Measurements from ENCODE around the gene CTDP1.
"Not testable (repeated sequence)": the region's sequence is repeated elsewhere in the genome, so short reads cannot be mapped to it uniquely, and the experiment has no call there.

CTDP1 gene

GRCh38 chr18:79704631-79705030 is 25.0 kb downstream of the CTDP1 start:
- no peak for DNase-seq

DNA sequence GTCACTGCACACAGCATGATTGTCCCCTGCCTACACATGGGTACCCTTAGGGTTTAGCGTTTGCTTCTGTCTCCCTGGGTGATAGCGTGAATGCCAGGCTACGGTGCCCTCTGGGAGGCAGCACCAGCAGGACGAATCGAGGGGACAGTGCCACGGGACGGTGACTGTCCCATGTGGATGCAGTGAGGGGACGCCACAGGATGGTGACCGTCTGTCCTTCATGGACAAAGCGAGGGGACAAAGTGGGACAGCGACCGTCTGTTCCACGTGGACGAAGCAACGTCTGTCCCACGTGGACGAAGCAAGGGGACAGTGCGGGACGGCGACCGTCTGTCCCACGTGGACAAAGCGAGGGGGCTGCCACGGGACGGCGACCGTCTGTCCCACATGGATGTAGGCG is 25.7 kb downstream of the CTDP1 start:
- no peak for DNase-seq

DNA sequence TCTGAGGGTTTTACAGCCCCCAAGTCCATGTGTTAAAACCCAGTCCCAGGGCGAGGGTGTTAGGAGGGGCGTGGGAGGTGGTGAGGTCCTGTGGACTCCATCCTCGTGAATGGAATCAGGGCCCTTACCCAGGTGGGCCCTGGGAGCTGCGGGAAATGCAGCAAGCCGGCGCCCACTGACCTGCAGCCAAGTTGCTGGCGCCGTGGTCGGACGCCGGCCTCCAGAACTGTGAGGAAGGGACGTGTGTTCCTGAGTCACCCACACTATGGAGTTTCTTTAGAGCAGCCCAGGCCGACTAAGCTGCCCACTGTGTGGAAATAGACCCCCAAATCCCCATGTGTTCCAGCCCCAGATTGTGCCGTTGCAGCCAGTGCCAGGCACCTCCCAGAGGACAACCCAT is 26.4 kb downstream of the CTDP1 start:
- no peak for DNase-seq

- DNase-seq: no peak
Observed at GRCh38 chr18:79706658-79707057, 27.1 kb downstream of the CTDP1 start.

GRCh38 chr18:79707239-79707638 is 27.6 kb downstream of the CTDP1 start:
- no peak for DNase-seq

- DNase-seq: no peak
Observed at GRCh38 chr18:79707671-79708070, 28.1 kb downstream of the CTDP1 start.

DNA sequence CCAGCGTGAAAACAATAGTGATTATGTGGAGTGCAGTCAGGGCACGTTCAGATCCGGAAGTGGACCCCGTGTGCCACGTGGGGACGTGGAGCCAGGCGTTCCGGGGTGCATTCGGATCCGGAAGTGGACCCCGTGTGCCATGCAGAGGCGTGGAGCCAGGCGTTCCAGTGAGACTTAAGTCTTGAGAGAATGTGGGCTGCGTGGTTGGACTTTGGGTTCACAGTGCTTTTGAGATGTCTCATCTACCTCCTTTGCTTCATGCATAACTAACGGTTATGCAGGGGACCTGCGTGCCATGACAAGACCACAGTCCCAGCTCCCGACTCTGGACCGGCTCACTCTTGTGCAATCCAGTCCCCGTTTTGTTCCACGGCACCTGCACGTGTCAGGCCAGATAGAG is 28.8 kb downstream of the CTDP1 start:
- no peak for DNase-seq

DNA sequence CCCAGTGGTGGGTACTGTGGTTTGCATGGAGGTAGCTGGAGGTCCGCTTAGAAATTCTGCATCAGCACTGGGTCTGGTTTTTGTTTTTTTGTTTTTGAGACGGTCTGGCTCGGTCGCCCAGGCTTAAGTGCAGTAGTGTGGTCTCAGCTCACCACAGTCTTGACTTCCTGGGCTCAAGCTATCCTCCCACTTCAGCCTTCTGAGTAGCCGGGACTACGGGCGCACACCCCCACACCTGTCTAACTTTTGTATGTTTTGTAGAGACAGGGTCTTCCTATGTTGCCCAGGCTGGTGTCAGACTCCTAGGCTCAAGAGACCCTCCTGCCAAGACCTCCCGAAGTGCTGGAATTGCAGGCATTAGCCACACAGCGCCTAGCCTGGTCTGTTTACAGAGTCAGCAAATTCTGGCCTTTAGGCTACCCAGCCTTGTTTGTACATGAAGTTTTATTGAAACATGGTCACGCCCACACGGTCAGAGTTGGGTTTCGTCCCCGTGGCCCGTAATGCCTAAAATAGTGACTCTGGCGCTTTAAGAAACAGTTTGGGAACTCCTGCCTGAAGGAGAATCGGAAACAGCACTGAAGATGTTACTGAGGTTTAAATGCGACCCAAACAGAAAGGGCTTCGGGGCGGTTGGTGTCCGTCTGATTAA is 32.7 kb downstream of the CTDP1 start:
- no peak for DNase-seq

DNA sequence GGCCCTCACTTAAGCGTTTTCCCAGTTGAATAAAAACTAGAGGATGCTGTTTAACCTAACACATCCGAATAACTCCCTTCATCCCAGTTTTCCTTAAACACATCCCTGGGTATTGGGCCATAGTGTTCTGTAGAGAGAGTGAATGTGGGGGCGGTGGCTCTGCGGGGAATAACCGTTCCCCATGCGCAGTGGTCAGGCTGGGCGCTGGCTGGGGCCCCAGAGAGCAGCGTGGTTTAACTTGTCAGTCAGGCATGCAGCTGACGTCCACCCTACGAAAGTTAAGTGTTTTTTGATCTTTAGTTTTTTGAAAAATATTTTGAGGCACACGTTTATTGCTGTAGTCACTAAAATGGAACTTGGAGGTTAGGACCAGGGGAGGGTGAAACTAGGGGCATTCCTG is 33.7 kb downstream of the CTDP1 start:
- DNase-seq: no peak

- DNase-seq: no peak
Observed at GRCh38 chr18:79714531-79715240, 35.1 kb downstream of the CTDP1 start.

DNA sequence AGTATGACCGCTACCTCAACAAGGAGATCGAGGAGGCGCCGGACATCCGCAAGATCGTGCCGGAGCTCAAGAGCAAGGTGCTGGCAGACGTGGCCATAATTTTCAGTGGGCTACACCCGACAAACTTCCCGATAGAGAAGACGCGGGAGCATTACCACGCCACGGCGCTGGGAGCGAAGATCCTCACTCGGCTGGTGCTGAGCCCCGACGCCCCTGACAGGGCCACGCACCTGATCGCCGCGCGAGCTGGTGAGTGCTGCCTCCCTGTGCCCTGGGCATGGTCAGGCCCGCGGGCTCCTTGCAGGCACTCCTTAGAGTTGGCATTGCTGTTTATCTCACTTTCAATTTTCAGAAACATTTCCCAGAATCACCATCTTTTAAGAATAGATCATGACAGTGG is 35.7 kb downstream of the CTDP1 start:
- DNase-seq: no peak

DNA sequence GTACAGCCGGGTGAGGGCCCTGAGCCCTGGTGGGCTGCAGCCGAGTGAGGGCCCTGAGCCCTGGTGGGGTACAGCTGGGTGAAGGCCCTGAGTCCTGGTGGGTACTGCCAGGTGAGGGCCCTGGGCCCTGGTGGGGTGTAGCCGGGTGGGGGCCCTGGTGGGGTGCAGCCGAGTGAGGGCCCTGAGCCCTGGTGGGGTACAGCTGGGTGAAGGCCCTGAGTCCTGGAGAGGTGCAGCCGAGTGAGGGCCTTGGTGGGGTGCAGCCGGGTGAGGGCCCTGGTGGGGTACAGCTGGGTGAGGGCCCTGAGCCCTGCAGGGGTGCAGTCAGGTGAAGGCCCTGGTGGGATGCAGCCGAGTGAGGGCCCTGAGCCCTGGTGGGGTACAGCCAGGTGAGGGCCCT is 37.5 kb downstream of the CTDP1 start:
- no peak for DNase-seq

- no peak for DNase-seq
Observed at GRCh38 chr18:79717555-79718074, 38.0 kb downstream of the CTDP1 start.

GRCh38 chr18:79718126-79718525 is 38.5 kb downstream of the CTDP1 start:
- DNase-seq: no peak

GRCh38 chr18:79718878-79719477 is 39.4 kb downstream of the CTDP1 start:
- DNase-seq: no peak

DNA sequence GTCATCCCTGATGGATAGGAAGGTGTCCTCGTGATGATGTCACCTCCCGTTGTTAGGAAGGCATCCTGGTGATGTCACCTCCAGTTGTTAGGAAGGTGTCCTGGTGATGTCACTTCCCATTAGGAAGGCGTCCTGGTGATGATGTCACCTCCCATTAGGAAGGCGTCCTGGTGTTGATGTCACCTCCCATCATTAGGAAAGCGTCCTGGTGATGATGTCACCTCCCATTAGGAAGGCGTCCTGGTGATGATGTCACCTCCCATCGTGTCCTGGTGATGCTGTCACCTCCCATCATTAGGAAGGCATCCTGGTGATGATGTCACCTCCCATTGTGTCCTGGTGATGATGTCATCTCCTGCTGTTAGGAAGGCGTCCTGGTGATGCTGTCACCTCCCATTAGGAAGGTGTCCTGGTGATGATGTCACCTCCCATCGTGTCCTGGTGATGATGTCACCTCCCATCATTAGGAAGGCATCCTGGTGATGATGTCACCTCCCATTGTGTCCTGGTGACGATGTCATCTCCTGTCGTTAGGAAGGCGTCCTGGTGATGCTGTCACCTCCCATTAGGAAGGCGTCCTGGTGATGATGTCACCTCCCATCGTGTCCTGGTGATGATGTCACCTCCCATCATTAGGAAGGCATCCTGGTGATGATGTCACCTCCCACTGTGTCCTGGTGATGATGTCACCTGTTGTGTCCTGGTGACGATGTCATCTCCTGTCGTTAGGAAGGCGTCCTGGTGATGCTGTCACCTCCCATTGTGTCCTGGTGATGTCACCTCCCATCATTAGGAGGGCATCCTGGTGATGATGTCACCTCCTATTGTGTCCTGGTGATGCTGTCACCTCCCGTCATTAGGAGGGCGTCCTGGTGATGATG is 40.1 kb downstream of the CTDP1 start:
- not testable (repeated sequence) for DNase-seq

DNA sequence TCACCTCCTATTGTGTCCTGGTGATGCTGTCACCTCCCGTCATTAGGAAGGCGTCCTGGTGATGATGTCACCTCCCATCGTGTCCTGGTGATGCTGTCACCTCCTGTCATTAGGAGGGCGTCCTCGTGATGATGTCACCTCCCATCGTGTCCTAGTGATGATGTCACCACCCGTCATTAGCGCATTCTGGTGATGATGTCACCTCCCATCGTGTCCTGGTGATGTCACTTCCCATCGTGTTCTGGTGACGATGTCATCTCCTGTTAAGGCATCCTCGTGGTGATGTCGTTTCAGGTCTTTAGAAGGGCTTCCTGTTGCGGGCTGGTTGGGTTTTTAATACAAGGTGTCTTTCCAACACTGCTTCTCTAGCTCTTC is 40.7 kb downstream of the CTDP1 start:
- no peak for DNase-seq

- DNase-seq: no peak
Observed at GRCh38 chr18:79723036-79723435, 43.4 kb downstream of the CTDP1 start.

GRCh38 chr18:79723628-79724027 is 44.0 kb downstream of the CTDP1 start:
- DNase-seq: no peak

DNA sequence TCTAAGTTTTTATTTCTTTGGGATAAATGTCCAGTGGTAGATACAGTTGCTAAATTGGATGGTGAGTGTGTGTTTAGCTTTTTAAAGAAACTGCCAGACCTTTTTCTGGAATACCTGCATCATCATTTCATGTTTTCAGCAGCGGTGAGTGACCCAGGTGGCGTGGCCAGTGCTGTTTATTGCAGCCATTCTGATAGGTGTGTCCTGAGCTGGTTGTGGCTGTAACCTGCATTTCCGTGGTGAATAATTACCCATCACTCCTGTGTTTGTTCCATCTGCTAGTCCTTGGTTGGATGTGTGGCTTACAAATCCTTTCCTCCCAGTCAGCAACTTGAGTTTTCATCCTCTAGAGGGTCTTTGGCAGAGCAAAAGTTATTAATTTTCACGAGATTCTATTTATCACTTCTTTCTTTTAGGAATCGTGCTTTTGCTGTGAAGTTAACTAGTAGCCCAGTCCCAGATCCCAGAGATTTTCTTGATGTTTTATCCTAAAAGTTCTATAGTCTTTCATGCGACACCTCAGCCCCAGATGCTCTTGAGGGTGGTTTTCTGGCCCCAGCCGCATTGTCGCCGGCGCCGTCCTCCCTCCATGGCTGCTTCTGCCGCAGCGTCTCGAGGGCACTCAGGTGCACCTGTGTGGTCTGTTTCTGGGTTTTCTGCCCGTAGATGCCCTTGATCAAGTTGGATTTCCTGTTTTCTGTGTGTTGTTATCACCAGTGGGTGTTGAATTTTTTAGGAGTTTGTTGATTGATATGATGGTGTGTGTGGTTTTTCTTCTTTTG is 44.9 kb downstream of the CTDP1 start:
- no peak for DNase-seq

- DNase-seq: no peak
Observed at GRCh38 chr18:79725486-79725885, 45.9 kb downstream of the CTDP1 start.

- DNase-seq: no peak
Observed at GRCh38 chr18:79726721-79727120, 47.1 kb downstream of the CTDP1 start.
